ENCODE data around the gene NFATC1. TPM values are rescaled to one million over a fixed set of nuclear protein-coding genes. Genes with fewer than 3 reads are reported as not detected.

NFATC1 gene
- total RNA-seq, 2 donors from 2014 or later, result 20.3 to 79.3 TPM

- Mint-ChIP-seq H3K27ac (peak overlapping the region; percentile 38), H3K36me3 (ENCODE audit: low read depth) (peaks cover 16% of the 10 kb centered on the region), H3K4me1 (peaks cover 5% of the 10 kb centered on the region), H3K27me3 (no peaks in the 10 kb centered on the region), H3K4me3 (no peak overlapping the region), H3K9me3 (no peaks in the 10 kb centered on the region)
- ATAC-seq (replicated peaks), result no peak
Observed at GRCh38 chr18:79413025-79413424, 17.3 kb downstream of the NFATC1 start.

GRCh38 chr18:79413426-79413825 is 17.7 kb downstream of the NFATC1 start:
- Mint-ChIP-seq H3K27ac (peak overlapping the region; percentile 38), H3K9me3 (no peaks in the 10 kb centered on the region)

GRCh38 chr18:79413901-79414300 is 18.2 kb downstream of the NFATC1 start:
- H3K4me1 Mint-ChIP-seq, result peaks cover 5% of the 10 kb centered on the region
- peaks cover 24% of the 10 kb centered on the region for H3K36me3 Mint-ChIP-seq (ENCODE audit: low read depth)
- no peak overlapping the region for H3K4me3 Mint-ChIP-seq
- no peak overlapping the region for H3K27ac Mint-ChIP-seq
- no peaks in the 10 kb centered on the region for H3K27me3 Mint-ChIP-seq
- H3K9me3 Mint-ChIP-seq, result no peaks in the 10 kb centered on the region
- no peak for ATAC-seq (replicated peaks)

More at GRCh38 chr18:79413426-79413825, 17.7 kb downstream of the NFATC1 start:
- ATAC-seq (replicated peaks), result no peak
- Mint-ChIP-seq H3K36me3 (ENCODE audit: low read depth) (peaks cover 19% of the 10 kb centered on the region), H3K27me3 (no peaks in the 10 kb centered on the region), H3K4me1 (peaks cover 5% of the 10 kb centered on the region), H3K4me3 (no peak overlapping the region)

GRCh38 chr18:79416022-79416676 is 20.4 kb downstream of the NFATC1 start:
- H3K27me3 Mint-ChIP-seq, result no peaks in the 10 kb centered on the region
- H3K36me3 Mint-ChIP-seq (ENCODE audit: low read depth), result peaks cover 44% of the 10 kb centered on the region
- H3K4me1 Mint-ChIP-seq, result peaks cover 16% of the 10 kb centered on the region
- H3K27ac Mint-ChIP-seq, result no peak overlapping the region
- H3K9me3 Mint-ChIP-seq, result no peaks in the 10 kb centered on the region
- H3K4me3 Mint-ChIP-seq, result no peak overlapping the region
- ATAC-seq (replicated peaks), result no peak

GRCh38 chr18:79416677-79417052 is 20.9 kb downstream of the NFATC1 start:
- no peak overlapping the region for H3K4me3 Mint-ChIP-seq
- H3K36me3 Mint-ChIP-seq (ENCODE audit: low read depth), result peaks cover 49% of the 10 kb centered on the region
- H3K4me1 Mint-ChIP-seq, result peaks cover 16% of the 10 kb centered on the region
- H3K27ac Mint-ChIP-seq, result no peak overlapping the region
- no peaks in the 10 kb centered on the region for H3K27me3 Mint-ChIP-seq
- ATAC-seq (replicated peaks), result no peak
- H3K9me3 Mint-ChIP-seq, result no peaks in the 10 kb centered on the region

- H3K27ac Mint-ChIP-seq, result no peak overlapping the region
- no peak for ATAC-seq (replicated peaks)
- H3K36me3 Mint-ChIP-seq (ENCODE audit: low read depth), result peaks cover 57% of the 10 kb centered on the region
- no peaks in the 10 kb centered on the region for H3K27me3 Mint-ChIP-seq
- H3K9me3 Mint-ChIP-seq, result no peaks in the 10 kb centered on the region
- H3K4me1 Mint-ChIP-seq, result peaks cover 20% of the 10 kb centered on the region
- H3K4me3 Mint-ChIP-seq, result no peak overlapping the region
Observed at GRCh38 chr18:79418236-79418635, 22.5 kb downstream of the NFATC1 start.

GRCh38 chr18:79418642-79419041 is 22.9 kb downstream of the NFATC1 start:
- no peak for ATAC-seq (replicated peaks)
- H3K4me1 Mint-ChIP-seq, result peaks cover 20% of the 10 kb centered on the region
- no peak overlapping the region for H3K27ac Mint-ChIP-seq
- H3K4me3 Mint-ChIP-seq, result no peak overlapping the region
- no peaks in the 10 kb centered on the region for H3K27me3 Mint-ChIP-seq
- no peaks in the 10 kb centered on the region for H3K9me3 Mint-ChIP-seq
- H3K36me3 Mint-ChIP-seq (ENCODE audit: low read depth), result peaks cover 57% of the 10 kb centered on the region

- Mint-ChIP-seq H3K9me3 (no peaks in the 10 kb centered on the region), H3K27me3 (no peaks in the 10 kb centered on the region), H3K4me3 (no peak overlapping the region), H3K4me1 (peaks cover 26% of the 10 kb centered on the region), H3K36me3 (ENCODE audit: low read depth) (peaks cover 69% of the 10 kb centered on the region), H3K27ac (no peak overlapping the region)
- ATAC-seq (replicated peaks), result no peak
Observed at GRCh38 chr18:79420033-79420745, 24.5 kb downstream of the NFATC1 start.

- peaks cover 71% of the 10 kb centered on the region for H3K36me3 Mint-ChIP-seq (ENCODE audit: low read depth)
- H3K4me3 Mint-ChIP-seq, result no peak overlapping the region
- H3K9me3 Mint-ChIP-seq, result no peaks in the 10 kb centered on the region
- H3K4me1 Mint-ChIP-seq, result peaks cover 29% of the 10 kb centered on the region
- no peak overlapping the region for H3K27ac Mint-ChIP-seq
- no peaks in the 10 kb centered on the region for H3K27me3 Mint-ChIP-seq
- ATAC-seq (replicated peaks), result no peak
Observed at GRCh38 chr18:79421275-79421857, 25.6 kb downstream of the NFATC1 start.

- Mint-ChIP-seq H3K4me1 (peaks cover 29% of the 10 kb centered on the region), H3K36me3 (ENCODE audit: low read depth) (peaks cover 66% of the 10 kb centered on the region), H3K9me3 (no peaks in the 10 kb centered on the region), H3K27ac (no peak overlapping the region), H3K4me3 (no peak overlapping the region), H3K27me3 (no peaks in the 10 kb centered on the region)
- ATAC-seq (replicated peaks), result no peak
Observed at GRCh38 chr18:79422022-79422782, 26.5 kb downstream of the NFATC1 start.

GRCh38 chr18:79422783-79423165 is 27.0 kb downstream of the NFATC1 start:
- no peak for ATAC-seq (replicated peaks)
- peaks cover 66% of the 10 kb centered on the region for H3K36me3 Mint-ChIP-seq (ENCODE audit: low read depth)
- no peak overlapping the region for H3K4me3 Mint-ChIP-seq
- H3K9me3 Mint-ChIP-seq, result no peaks in the 10 kb centered on the region
- H3K27me3 Mint-ChIP-seq, result no peaks in the 10 kb centered on the region
- H3K4me1 Mint-ChIP-seq, result peaks cover 29% of the 10 kb centered on the region
- no peak overlapping the region for H3K27ac Mint-ChIP-seq

- peaks cover 29% of the 10 kb centered on the region for H3K4me1 Mint-ChIP-seq
- no peak overlapping the region for H3K4me3 Mint-ChIP-seq
- H3K27ac Mint-ChIP-seq, result no peak overlapping the region
- H3K9me3 Mint-ChIP-seq, result no peaks in the 10 kb centered on the region
- peaks cover 67% of the 10 kb centered on the region for H3K36me3 Mint-ChIP-seq (ENCODE audit: low read depth)
- ATAC-seq (replicated peaks), result no peak
- no peaks in the 10 kb centered on the region for H3K27me3 Mint-ChIP-seq
Observed at GRCh38 chr18:79423211-79424007, 27.7 kb downstream of the NFATC1 start.

GRCh38 chr18:79424008-79424565 is 28.4 kb downstream of the NFATC1 start:
- H3K27ac Mint-ChIP-seq, result peak overlapping the region; percentile 75
- no peaks in the 10 kb centered on the region for H3K9me3 Mint-ChIP-seq
- H3K4me3 Mint-ChIP-seq, result no peak overlapping the region
- no peak for ATAC-seq (replicated peaks)
- peaks cover 67% of the 10 kb centered on the region for H3K36me3 Mint-ChIP-seq (ENCODE audit: low read depth)
- H3K27me3 Mint-ChIP-seq, result no peaks in the 10 kb centered on the region
- peaks cover 29% of the 10 kb centered on the region for H3K4me1 Mint-ChIP-seq

All from activated T-helper 17 cell treated with anti-CD3 and anti-CD28 coated beads, Interleukin-2, amount 50 U/mL, for 72 hours (primary cell).